Calu3 (cell line): ENCODE data around the gene PPP1R2. TPM values are rescaled to one million over a fixed set of nuclear protein-coding genes. Genes with fewer than 3 reads are reported as not detected.

Experiments
- BruUV-seq: library from RNA; stranded (reverse); fragments of 400-500 nt; replicated peaks from 2 replicates; lab custom pipeline; 2021; lab: Mats Ljungman, UMichigan
- CTCF ChIA-PET: fragments of 300-600 bp; sonication (Branson Sonifier 250); formaldehyde crosslinking; loops from one replicate; lab custom pipeline; 2022; ENCODE audit warnings: antibody characterized with exemption; lab: Charles Lee
- DNase-seq: peaks from one replicate; pipeline ENCODE4 v3.0.0; 2022
- H3K27ac Mint-ChIP-seq: one replicate; pipeline ENCODE4 v1.8.0; 2022; ENCODE audit warnings: mixed read lengths; ENCODE audit not compliant: unreplicated experiment
- H3K27me3 Mint-ChIP-seq: one replicate; pipeline ENCODE4 v1.8.0; 2022; ENCODE audit warnings: mixed read lengths; ENCODE audit not compliant: unreplicated experiment
- H3K36me3 Mint-ChIP-seq: one replicate; pipeline ENCODE4 v1.8.0; 2022; ENCODE audit warnings: mild to moderate bottlenecking, moderate library complexity, mixed read lengths; ENCODE audit not compliant: insufficient read depth, unreplicated experiment
- H3K4me1 Mint-ChIP-seq: one replicate; pipeline ENCODE4 v1.8.0; 2022; ENCODE audit warnings: mild to moderate bottlenecking, low read depth, mixed read lengths; ENCODE audit not compliant: unreplicated experiment
- H3K4me3 Mint-ChIP-seq: one replicate; pipeline ENCODE4 v1.8.0; 2022; ENCODE audit warnings: mild to moderate bottlenecking, low read depth, moderate library complexity, mixed read lengths; ENCODE audit not compliant: unreplicated experiment
- H3K9me3 Mint-ChIP-seq: one replicate; pipeline ENCODE4 v1.8.0; 2022; ENCODE audit warnings: low read depth, mixed read lengths; ENCODE audit not compliant: unreplicated experiment
- intact Hi-C: fragments of 100-400 bp; cut with micrococcal nuclease; formaldehyde crosslinking; loops from one replicate; pipeline ENCODE4 v1.10.0; 2022; ENCODE audit not compliant: unreplicated experiment
- total RNA-seq: library from RNA; stranded (reverse); gene quantifications from 2 replicates; pipeline ENCODE4 v1.2.3, GENCODE V29; 2022
- TF ChIP-seq, protein P1 (sequence below): fragments of 200-600 bp; IDR thresholded peaks from one replicate; pipeline ENCODE4 v1.8.0; 2022; ENCODE audit warnings: antibody characterized with exemption; ENCODE audit not compliant: unreplicated experiment

Gene PPP1R2
- total RNA-seq, 1 experiment from 2014 or later: 60.6 TPM

DNA sequence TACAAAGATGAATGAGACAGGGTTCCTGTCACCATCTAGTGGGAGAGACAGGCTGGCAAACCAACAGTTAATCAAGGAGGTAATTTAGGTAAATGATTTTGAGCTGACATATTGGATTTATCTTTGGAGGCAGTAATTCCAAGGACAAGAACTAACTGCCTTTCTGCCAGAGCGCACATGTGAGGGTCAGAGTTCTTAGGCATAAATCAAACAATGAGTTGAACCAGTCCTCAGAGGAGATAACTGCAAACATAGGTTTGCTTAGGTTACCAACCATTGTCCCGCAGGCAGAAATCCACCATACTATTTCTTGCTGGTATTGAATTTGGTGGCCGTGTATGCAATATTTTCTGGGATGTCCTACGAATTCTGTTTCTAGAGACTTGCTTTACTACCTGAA, 14.2 kb upstream of the PPP1R2 start:
- peaks cover 18% of the 10 kb centered on the region for H3K27me3 Mint-ChIP-seq
- H3K9me3 Mint-ChIP-seq: no peaks in the 10 kb centered on the region
- intact Hi-C loops: no loop called here
- H3K27ac Mint-ChIP-seq: no peak overlapping the region
- CTCF ChIA-PET: no interaction called here
- no TSS peak for BruUV-seq
- H3K36me3 Mint-ChIP-seq: no peaks in the 10 kb centered on the region
- DNase-seq: no peak
- no peak overlapping the region for H3K4me3 Mint-ChIP-seq
- TF ChIP-seq, protein P1, sequence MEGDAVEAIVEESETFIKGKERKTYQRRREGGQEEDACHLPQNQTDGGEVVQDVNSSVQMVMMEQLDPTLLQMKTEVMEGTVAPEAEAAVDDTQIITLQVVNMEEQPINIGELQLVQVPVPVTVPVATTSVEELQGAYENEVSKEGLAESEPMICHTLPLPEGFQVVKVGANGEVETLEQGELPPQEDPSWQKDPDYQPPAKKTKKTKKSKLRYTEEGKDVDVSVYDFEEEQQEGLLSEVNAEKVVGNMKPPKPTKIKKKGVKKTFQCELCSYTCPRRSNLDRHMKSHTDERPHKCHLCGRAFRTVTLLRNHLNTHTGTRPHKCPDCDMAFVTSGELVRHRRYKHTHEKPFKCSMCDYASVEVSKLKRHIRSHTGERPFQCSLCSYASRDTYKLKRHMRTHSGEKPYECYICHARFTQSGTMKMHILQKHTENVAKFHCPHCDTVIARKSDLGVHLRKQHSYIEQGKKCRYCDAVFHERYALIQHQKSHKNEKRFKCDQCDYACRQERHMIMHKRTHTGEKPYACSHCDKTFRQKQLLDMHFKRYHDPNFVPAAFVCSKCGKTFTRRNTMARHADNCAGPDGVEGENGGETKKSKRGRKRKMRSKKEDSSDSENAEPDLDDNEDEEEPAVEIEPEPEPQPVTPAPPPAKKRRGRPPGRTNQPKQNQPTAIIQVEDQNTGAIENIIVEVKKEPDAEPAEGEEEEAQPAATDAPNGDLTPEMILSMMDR: no peak
- H3K4me1 Mint-ChIP-seq: peaks cover 29% of the 10 kb centered on the region

DNA sequence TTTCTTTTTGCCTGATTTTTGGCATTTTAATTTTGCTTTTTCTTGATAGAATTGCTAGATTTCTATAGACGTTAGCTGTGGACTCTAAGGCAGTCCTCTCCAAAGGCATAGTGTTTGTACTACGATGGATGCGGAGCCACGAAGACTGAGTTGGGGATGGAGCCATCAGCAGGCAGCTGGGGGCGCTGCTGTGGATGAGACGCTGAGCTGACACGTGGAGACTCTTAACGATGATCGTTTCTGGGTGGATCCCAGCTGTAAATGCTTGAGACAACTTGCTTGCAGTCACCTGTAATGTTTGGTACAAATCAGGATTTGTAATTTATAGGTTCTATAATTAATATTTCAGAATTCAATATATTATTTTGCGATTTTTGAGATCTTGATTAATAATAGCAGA, 13.3 kb upstream of the PPP1R2 start:
- peak overlapping the region; percentile 8 for H3K27ac Mint-ChIP-seq
- intact Hi-C loops: no loop called here
- H3K9me3 Mint-ChIP-seq: no peaks in the 10 kb centered on the region
- DNase-seq: no peak
- peaks cover 18% of the 10 kb centered on the region for H3K27me3 Mint-ChIP-seq
- peaks cover 29% of the 10 kb centered on the region for H3K4me1 Mint-ChIP-seq
- no peaks in the 10 kb centered on the region for H3K36me3 Mint-ChIP-seq
- CTCF ChIA-PET: interaction anchor here (0.6 kb wide), 1 partner anchor 236 kb away, joined by 3 read pairs; no protein-coding TSS in a partner anchor
- BruUV-seq: no TSS peak
- TF ChIP-seq, protein P1: no peak
- no peak overlapping the region for H3K4me3 Mint-ChIP-seq

DNA sequence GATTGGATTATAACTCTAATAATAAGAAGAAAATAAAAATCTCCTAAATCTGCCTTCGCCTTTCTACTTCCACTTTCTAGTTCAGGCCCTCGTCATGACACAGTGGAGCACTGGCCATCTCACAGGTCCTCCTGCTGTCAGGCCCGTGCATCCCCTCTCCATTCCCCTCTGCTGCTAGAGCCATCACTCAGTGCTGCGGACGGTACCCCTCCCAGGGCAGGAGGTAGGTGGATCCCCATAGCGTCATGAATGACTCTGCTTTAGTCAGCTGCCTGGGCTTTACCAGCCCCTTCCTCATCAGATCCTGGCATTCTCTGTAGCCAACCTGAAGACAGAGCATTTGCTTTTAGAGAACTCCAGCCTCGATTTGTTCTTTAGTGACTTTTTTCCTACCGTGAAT, 12.0 kb upstream of the PPP1R2 start:
- Mint-ChIP-seq H3K27me3 (peaks cover 18% of the 10 kb centered on the region), H3K27ac (no peak overlapping the region), H3K4me1 (peaks cover 21% of the 10 kb centered on the region), H3K9me3 (no peaks in the 10 kb centered on the region), H3K4me3 (no peak overlapping the region), H3K36me3 (no peaks in the 10 kb centered on the region)
- no TSS peak for BruUV-seq
- TF ChIP-seq, protein P1: no peak
- DNase-seq: no peak
- CTCF ChIA-PET: no interaction called here
- intact Hi-C loops: no loop called here

DNA sequence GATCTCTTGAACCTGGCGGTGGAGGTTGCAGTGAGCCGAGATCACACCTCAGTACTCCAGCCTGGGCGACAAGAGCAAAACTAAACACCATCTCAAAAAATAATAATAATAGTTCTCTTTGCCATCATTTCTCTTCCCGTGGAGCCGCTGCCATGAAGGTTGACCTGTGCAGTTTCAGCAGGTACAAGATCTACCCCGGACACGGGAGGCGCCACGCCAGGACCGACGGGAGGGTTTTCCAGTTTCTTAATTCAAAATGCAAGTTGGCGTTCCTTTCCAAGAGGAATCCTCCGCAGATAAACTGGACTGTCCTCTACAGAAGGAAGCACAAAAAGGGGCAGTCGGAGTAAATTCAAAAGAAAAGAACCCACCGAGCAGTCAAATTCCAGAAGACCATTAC, 11.3 kb upstream of the PPP1R2 start:
- intact Hi-C loops: no loop called here
- Mint-ChIP-seq H3K9me3 (no peaks in the 10 kb centered on the region), H3K4me1 (peaks cover 14% of the 10 kb centered on the region), H3K27me3 (peaks cover 18% of the 10 kb centered on the region), H3K4me3 (no peak overlapping the region), H3K36me3 (no peaks in the 10 kb centered on the region), H3K27ac (no peak overlapping the region)
- no peak for DNase-seq
- TF ChIP-seq, protein P1: no peak
- BruUV-seq: no TSS peak
- CTCF ChIA-PET: no interaction called here
